GM19099 (cell line): ENCODE measurements around the gene SNN.

ENCODE experiments used
- POLR2A ChIP-seq: IDR thresholded peaks from 3 replicates; pipeline ENCODE4 v1.6.1; 2011; ENCODE audit warnings: low read depth; ENCODE audit not compliant: insufficient read length; ENCODE audit errors: extremely low read depth

SNN gene

GRCh38 chr16:11691235-11691634 is 23.0 kb downstream of the SNN start:
- TF ChIP-seq POLR2A: no peak

- no peak for TF ChIP-seq POLR2A
These were observed 23.5 kb downstream of the SNN start for GRCh38 chr16:11691771-11692170.

GRCh38 chr16:11692171-11692570 is 23.9 kb downstream of the SNN start:
- TF ChIP-seq POLR2A: no peak

- no peak for TF ChIP-seq POLR2A
These were observed 24.4 kb downstream of the SNN start for GRCh38 chr16:11692651-11693050.

GRCh38 chr16:11696266-11697012 is 28.2 kb downstream of the SNN start:
- no peak for TF ChIP-seq POLR2A

- no peak for TF ChIP-seq POLR2A
These were observed 29.1 kb downstream of the SNN start for GRCh38 chr16:11697319-11697718.

GRCh38 chr16:11698271-11698689 is 30.0 kb downstream of the SNN start:
- TF ChIP-seq POLR2A: no peak

- no peak for TF ChIP-seq POLR2A
These were observed 31.1 kb downstream of the SNN start for GRCh38 chr16:11699234-11699894.

GRCh38 chr16:11700264-11701029 is 32.2 kb downstream of the SNN start:
- TF ChIP-seq POLR2A: no peak

GRCh38 chr16:11705311-11706025 is 37.2 kb downstream of the SNN start:
- TF ChIP-seq POLR2A: no peak

- TF ChIP-seq POLR2A: no peak
These were observed 38.0 kb downstream of the SNN start for GRCh38 chr16:11706180-11706742.

- no peak for TF ChIP-seq POLR2A
These were observed 39.5 kb downstream of the SNN start for GRCh38 chr16:11707679-11708197.

GRCh38 chr16:11708421-11708820 is 40.2 kb downstream of the SNN start:
- no peak for TF ChIP-seq POLR2A

- peak; percentile 3 for TF ChIP-seq POLR2A
These were observed 43.4 kb downstream of the SNN start for GRCh38 chr16:11711662-11712061.
